Transverse colon (tissue), 4 donors: ENCODE results near the gene TPCN2. TPM values are rescaled to one million over a fixed set of nuclear protein-coding genes. Genes with fewer than 3 reads are reported as not detected.

ENCODE experiments used
- DNase-seq: peaks from one replicate; pipeline ENCODE4 v3.0.0-alpha.2; 2019
- H3K27ac ChIP-seq, 4 donors: fragments of 200-600 bp; sonication (generic); 2 replicates each; pipeline ENCODE4 v1.5.1; 2016 to 2018; ENCODE audit warnings: inconsistent platforms in 4 of 4
- H3K27me3 ChIP-seq: fragments of 200-600 bp; sonication (generic); 2 replicates; pipeline ENCODE4 v1.5.1; 2017; ENCODE audit warnings: inconsistent platforms
- H3K36me3 ChIP-seq, 4 donors: fragments of 200-600 bp; sonication (generic); 2 replicates each; pipeline ENCODE4 v1.5.1; 2017 to 2019; ENCODE audit warnings: inconsistent platforms in 4 of 4
- H3K4me1 ChIP-seq, 4 donors: fragments of 200-600 bp; sonication (generic); 2 replicates each; pipeline ENCODE4 v1.5.1; 2017 to 2020; ENCODE audit warnings: inconsistent platforms in 4 of 4
- H3K4me3 ChIP-seq, 4 donors: fragments of 200-600 bp; sonication (generic); 1 replicate in 1 of 4; 2 replicates in 3 of 4; pipeline versions ENCODE4 v1.5.1 to v1.6.1; 2017 to 2019; ENCODE audit warnings: inconsistent platforms in 4 of 4
- H3K9me3 ChIP-seq, 2 donors: fragments of 200-600 bp; sonication (generic); 2 replicates each; pipeline ENCODE4 v1.5.1; 2017 to 2019; ENCODE audit warnings: inconsistent platforms in 2 of 2
- CTCF ChIP-seq, 5 experiments: fragments of 200-600 bp in 3 of 5; fragments of 450-650 bp in 2 of 5; sonication (generic) in 3 of 5; IDR thresholded peaks; 1 replicate in 2 of 5; 2 replicates in 3 of 5; pipeline ENCODE4 v1.5.1; 2016 to 2017; ENCODE audit warnings: antibody characterized with exemption in 5 of 5, inconsistent platforms in 3 of 5, mild to moderate bottlenecking in 2 of 5, moderate library complexity in 1 of 5
- EP300 ChIP-seq: sonication (generic); formaldehyde crosslinking; IDR thresholded peaks from one replicate; pipeline ENCODE4 v1.6.1; 2017; ENCODE audit warnings: antibody characterized with exemption, low read depth
- POLR2A ChIP-seq: fragments of 450-650 bp; IDR thresholded peaks from one replicate; pipeline ENCODE4 v1.6.1; 2016; ENCODE audit warnings: antibody characterized with exemption, mild to moderate bottlenecking, moderate library complexity
- POLR2AphosphoS5 ChIP-seq, 3 donors: sonication (generic); formaldehyde crosslinking; IDR thresholded peaks; one replicate each; pipeline ENCODE4 v1.6.1; 2016; ENCODE audit warnings: antibody characterized with exemption in 3 of 3
- WGBS, 2 donors: methylation state at CpG; one replicate each; pipeline ENCODE4 v1.1.5; 2018; ENCODE audit warnings: low coverage in 1 of 2; 5-methylcytosine and 5-hydroxymethylcytosine counted together
- in situ Hi-C, 4 donors: fragments of 200-750 bp; cut with MboI; loops; one replicate each; pipeline versions ENCODE4 v1.15.0 to v1.15.1; 2017; ENCODE audit warnings: low sequenced_read_pairs in 3 of 4, low pct_ligation_motif_present in 1 of 4, low pct_unique_long_range_greater_than_20kb in 1 of 4
- intact Hi-C: fragments of 100-400 bp; cut with DNase I; formaldehyde crosslinking; loops from one replicate; pipeline ENCODE4 v1.15.1; 2023; ENCODE audit warnings: low total_unique reads
- total RNA-seq, 4 donors: library from RNA; depleted of rRNA; stranded (reverse); fragments of >200 nt; gene quantifications; one replicate each; pipeline ENCODE4 v1.1.0, GENCODE V29; 2016

TPCN2 gene
- total RNA-seq, 4 donors from 2014 or later, result 16.8 to 25.4 (median 20.7) TPM

GRCh38 chr11:69104856-69105395, 56.2 kb downstream of the TPCN2 start:
- no peak overlapping the region for H3K4me3 ChIP-seq
- H3K27me3 ChIP-seq, result no peaks in the 10 kb centered on the region
- intact Hi-C loops, result no loop called here
- DNase-seq, result no peak
- in situ Hi-C loops, result loop anchor here (10.0 to 25.0 kb wide), 3 partner anchors 540 to 560 kb away; partner anchors contain the start of gene CCND1 (in 1 of the 4)
- H3K36me3 ChIP-seq, result no peaks in the 10 kb centered on the region
- no peaks in the 10 kb centered on the region for H3K9me3 ChIP-seq
- no peak overlapping the region for H3K27ac ChIP-seq
- peaks cover 0 to 4% (median 0%) of the 10 kb centered on the region in 4 donors for H3K4me1 ChIP-seq
- no peak for TF ChIP-seq POLR2A
- TF ChIP-seq EP300, result no peak
- no peak for TF ChIP-seq POLR2AphosphoS5 (IDR thresholded peaks at IDR 0.05)
- no peak for TF ChIP-seq CTCF (IDR thresholded peaks at IDR 0.05)
- 90 to 94% methylated on average over 3 to 21 of the region's 21 CpGs for WGBS, 2 donors

- H3K9me3 ChIP-seq, result no peaks in the 10 kb centered on the region
- intact Hi-C loops, result no loop called here
- WGBS, 2 donors, result 67% methylated on average over 18 of the region's 18 CpGs; no CpG with 5 or more reads in 1 of the 2 donors
- H3K27me3 ChIP-seq, result no peaks in the 10 kb centered on the region
- peaks cover 0 to 4% (median 0%) of the 10 kb centered on the region in 4 donors for H3K4me1 ChIP-seq
- H3K27ac ChIP-seq, result no peak overlapping the region
- TF ChIP-seq POLR2A (no peak), EP300 (no peak), CTCF (IDR thresholded peaks at IDR 0.05) (no peak), POLR2AphosphoS5 (IDR thresholded peaks at IDR 0.05) (no peak)
- no peak for DNase-seq
- no peak overlapping the region for H3K4me3 ChIP-seq
- no peaks in the 10 kb centered on the region for H3K36me3 ChIP-seq
- in situ Hi-C loops, result loop anchor here (10.0 to 25.0 kb wide), 3 partner anchors 539 to 559 kb away; partner anchors contain the start of gene CCND1 (in 1 of the 4)
Observed at GRCh38 chr11:69105461-69106030, 56.8 kb downstream of the TPCN2 start.

- WGBS, 2 donors, result 88% methylated on average over 23 of the region's 23 CpGs; no CpG with 5 or more reads in 1 of the 2 donors
- intact Hi-C loops, result no loop called here
- in situ Hi-C loops, result loop anchor here (10.0 to 25.0 kb wide), 3 partner anchors 539 to 559 kb away; partner anchors contain the start of gene CCND1 (in 1 of the 4)
- Histone ChIP-seq H3K27me3 (no peaks in the 10 kb centered on the region), H3K4me1 (peaks cover 0 to 4% (median 0%) of the 10 kb centered on the region in 4 donors), H3K9me3 (no peaks in the 10 kb centered on the region), H3K36me3 (no peaks in the 10 kb centered on the region), H3K4me3 (no peak overlapping the region), H3K27ac (no peak overlapping the region)
- no peak for DNase-seq
- TF ChIP-seq POLR2A (no peak), CTCF (IDR thresholded peaks at IDR 0.05) (no peak), EP300 (no peak), POLR2AphosphoS5 (IDR thresholded peaks at IDR 0.05) (no peak)
Observed at GRCh38 chr11:69106031-69106811, 57.5 kb downstream of the TPCN2 start.

- Histone ChIP-seq H3K9me3 (no peaks in the 10 kb centered on the region), H3K27ac (no peak overlapping the region), H3K27me3 (no peaks in the 10 kb centered on the region), H3K4me3 (no peak overlapping the region), H3K4me1 (no peaks in the 10 kb centered on the region), H3K36me3 (no peaks in the 10 kb centered on the region)
- intact Hi-C loops (no loop called here), in situ Hi-C loops (loop anchor here (10.0 to 25.0 kb wide), 3 partner anchors 537 to 557 kb away; partner anchors contain the start of gene CCND1 (in 1 of the 4))
- no peak for DNase-seq
- TF ChIP-seq CTCF (IDR thresholded peaks at IDR 0.05) (no peak), EP300 (no peak), POLR2AphosphoS5 (IDR thresholded peaks at IDR 0.05) (no peak), POLR2A (no peak)
Observed at GRCh38 chr11:69107413-69107812, 58.7 kb downstream of the TPCN2 start.
